Lung (tissue), 12 donors: Measurements from ENCODE around the gene DUSP10. TPM values are rescaled to one million over a fixed set of nuclear protein-coding genes. Genes with fewer than 3 reads are reported as not detected.

Experiments used
- ATAC-seq: fragments of 200-7000 bp; cut with Tn5 transposase; one replicate; pipeline ENCODE4 v1.9.1; 2020; ENCODE audit warnings: moderate number of reproducible peaks; ENCODE audit not compliant: insufficient read depth, low FRiP score
- DNase-seq, 3 donors: peaks; one replicate each; pipeline ENCODE4 v3.0.0-alpha.2; 2013 to 2017
- H3K27ac ChIP-seq, 2 donors: one replicate each; pipeline ENCODE4 v1.5.1; 2013; ENCODE audit warnings: mild to moderate bottlenecking in 2 of 2, moderate library complexity in 2 of 2, control low read depth in 1 of 2, inconsistent platforms in 1 of 2, low read depth in 1 of 2, low read length in 1 of 2
- H3K27me3 ChIP-seq, 3 donors: one replicate each; pipeline ENCODE4 v1.5.1; 2013; ENCODE audit warnings: low read length in 2 of 3; ENCODE audit not compliant: control insufficient read depth in 3 of 3, insufficient read depth in 3 of 3
- H3K36me3 ChIP-seq, 4 donors: one replicate each; pipeline ENCODE4 v1.5.1; 2013; ENCODE audit warnings: low read length in 4 of 4, mild to moderate bottlenecking in 1 of 4, moderate library complexity in 1 of 4; ENCODE audit not compliant: control insufficient read depth in 4 of 4, insufficient read depth in 4 of 4
- H3K4me1 ChIP-seq, 5 donors: one replicate each; pipeline ENCODE4 v1.5.1; 2013; ENCODE audit warnings: low read length in 5 of 5, mild to moderate bottlenecking in 2 of 5, moderate library complexity in 1 of 5; ENCODE audit not compliant: control insufficient read depth in 5 of 5, insufficient read depth in 5 of 5
- H3K4me3 ChIP-seq: one replicate; pipeline ENCODE4 v1.5.1; 2013; ENCODE audit warnings: mild to moderate bottlenecking, control low read depth, moderate library complexity
- H3K9ac ChIP-seq, 2 donors: one replicate each; pipeline ENCODE4 v1.5.1; 2013; ENCODE audit warnings: low read length in 2 of 2, control low read depth in 1 of 2; ENCODE audit not compliant: insufficient read depth in 1 of 2
- H3K9me3 ChIP-seq, 4 donors: one replicate each; pipeline ENCODE4 v1.5.1; 2013; ENCODE audit warnings: low read length in 3 of 4, mild to moderate bottlenecking in 1 of 4, moderate library complexity in 1 of 4; ENCODE audit not compliant: control insufficient read depth in 4 of 4, insufficient read depth in 3 of 4
- WGBS, 2 donors: extraction: QIAGEN DNeasy Blood & Tissue Kit; methylation state at CpG; one replicate each; pipeline ENCODE4 v1.1.7; 2013; 5-methylcytosine and 5-hydroxymethylcytosine counted together
- polyA plus RNA-seq, 2 donors: library from polyadenylated mRNA; stranded (reverse); fragments of 200-250 nt; gene quantifications; one replicate each; pipeline ENCODE4 v1.2.1, GENCODE V29; 2013
- total RNA-seq, 2 donors: library from RNA; depleted of rRNA in 1 of 2; stranded (reverse); fragments of >200 nt in 1 of 2; gene quantifications; one replicate each; pipeline ENCODE4 v1.2.1, GENCODE V29; 2014 to 2021
- TF ChIP-seq, protein P1 (sequence below): IDR thresholded peaks from 2 replicates; pipeline ENCODE4 v1.5.1; 2012; ENCODE audit warnings: mild to moderate bottlenecking; ENCODE audit errors: control extremely low read depth, extremely low read depth
- donor health status: control.
- donor health status: control.
- donor health status: Bipolar disorder and iron deficiency.
- donor health status: healthy.
- donor health status: DM: yes; HTN: yes; CAD: no.

Gene DUSP10
- total and polyA plus RNA-seq, 4 donors: 5.3 to 17.2 (median 11.5) TPM

DNA sequence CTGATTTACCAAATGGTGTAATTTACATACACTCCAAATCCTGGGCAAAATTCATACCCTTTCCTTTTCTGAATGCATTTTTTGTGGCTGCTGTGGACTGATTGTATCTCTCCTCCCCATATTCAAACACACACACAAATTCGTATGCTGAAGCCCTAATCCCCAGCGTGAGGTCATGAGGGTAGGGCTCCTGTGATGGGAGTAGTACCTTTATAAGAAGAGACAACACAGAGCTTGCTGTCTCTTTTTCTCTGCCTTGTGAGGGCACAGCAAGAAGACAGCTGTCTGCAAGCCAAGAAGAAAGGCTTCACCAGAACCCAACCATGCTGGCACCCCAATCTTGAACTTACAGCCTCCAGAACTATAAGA, 24.4 kb downstream of the DUSP10 start:
- Histone ChIP-seq H3K27ac (no peak overlapping the region), H3K4me3 (no peak overlapping the region), H3K27me3 (no peaks in the 10 kb centered on the region), H3K4me1 (peaks cover 7 to 53% (median 14%) of the 10 kb centered on the region in 5 donors), H3K9me3 (no peaks in the 10 kb centered on the region), H3K36me3 (no peaks in the 10 kb centered on the region), H3K9ac (no peak overlapping the region)
- DNase-seq: no peak
- TF ChIP-seq, protein P1, sequence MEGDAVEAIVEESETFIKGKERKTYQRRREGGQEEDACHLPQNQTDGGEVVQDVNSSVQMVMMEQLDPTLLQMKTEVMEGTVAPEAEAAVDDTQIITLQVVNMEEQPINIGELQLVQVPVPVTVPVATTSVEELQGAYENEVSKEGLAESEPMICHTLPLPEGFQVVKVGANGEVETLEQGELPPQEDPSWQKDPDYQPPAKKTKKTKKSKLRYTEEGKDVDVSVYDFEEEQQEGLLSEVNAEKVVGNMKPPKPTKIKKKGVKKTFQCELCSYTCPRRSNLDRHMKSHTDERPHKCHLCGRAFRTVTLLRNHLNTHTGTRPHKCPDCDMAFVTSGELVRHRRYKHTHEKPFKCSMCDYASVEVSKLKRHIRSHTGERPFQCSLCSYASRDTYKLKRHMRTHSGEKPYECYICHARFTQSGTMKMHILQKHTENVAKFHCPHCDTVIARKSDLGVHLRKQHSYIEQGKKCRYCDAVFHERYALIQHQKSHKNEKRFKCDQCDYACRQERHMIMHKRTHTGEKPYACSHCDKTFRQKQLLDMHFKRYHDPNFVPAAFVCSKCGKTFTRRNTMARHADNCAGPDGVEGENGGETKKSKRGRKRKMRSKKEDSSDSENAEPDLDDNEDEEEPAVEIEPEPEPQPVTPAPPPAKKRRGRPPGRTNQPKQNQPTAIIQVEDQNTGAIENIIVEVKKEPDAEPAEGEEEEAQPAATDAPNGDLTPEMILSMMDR: no peak
- ATAC-seq: no peak
- WGBS, 2 donors: 85 to 87% methylated on average over 2 of the region's 2 CpGs

DNA sequence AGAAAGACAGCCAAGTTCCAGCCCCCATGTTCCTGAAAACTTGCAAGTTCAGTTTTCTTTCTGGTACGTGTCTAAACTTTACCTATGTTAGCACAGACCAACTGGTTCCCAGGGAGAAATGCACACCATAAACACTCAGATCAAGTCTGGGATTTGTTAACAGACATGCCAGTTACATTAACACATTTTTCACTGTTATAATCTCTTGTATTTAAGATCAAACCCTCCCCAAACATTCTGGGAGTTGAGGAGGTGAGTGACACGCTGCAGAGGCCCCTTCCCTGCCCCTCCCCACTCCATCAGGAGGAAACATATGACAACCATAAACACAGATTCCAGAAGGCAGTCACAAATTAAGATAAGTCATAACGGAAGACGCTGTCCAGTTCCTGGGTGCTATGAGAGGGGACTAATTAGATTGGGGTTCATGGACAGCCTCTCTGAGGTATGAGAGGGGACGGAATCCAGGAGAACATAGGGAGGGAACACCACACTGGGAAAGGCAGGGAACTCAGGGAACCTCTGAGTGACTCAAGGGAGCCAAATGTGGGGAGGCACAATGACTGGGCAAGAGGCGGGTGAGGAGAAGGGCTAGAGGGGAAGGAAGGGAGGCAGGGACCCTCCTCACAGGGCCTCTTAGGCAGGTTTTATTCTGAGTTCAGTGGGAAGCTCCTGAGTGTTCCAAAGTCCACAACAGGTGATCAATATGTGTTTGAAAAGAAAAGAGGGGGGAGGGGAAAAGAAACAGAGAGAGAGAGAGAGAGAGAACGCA, 25.0 kb downstream of the DUSP10 start:
- 63 to 68% methylated on average over 7 of the region's 7 CpGs for WGBS, 2 donors
- peaks cover 7 to 56% (median 14%) of the 10 kb centered on the region in 5 donors for H3K4me1 ChIP-seq

DNA sequence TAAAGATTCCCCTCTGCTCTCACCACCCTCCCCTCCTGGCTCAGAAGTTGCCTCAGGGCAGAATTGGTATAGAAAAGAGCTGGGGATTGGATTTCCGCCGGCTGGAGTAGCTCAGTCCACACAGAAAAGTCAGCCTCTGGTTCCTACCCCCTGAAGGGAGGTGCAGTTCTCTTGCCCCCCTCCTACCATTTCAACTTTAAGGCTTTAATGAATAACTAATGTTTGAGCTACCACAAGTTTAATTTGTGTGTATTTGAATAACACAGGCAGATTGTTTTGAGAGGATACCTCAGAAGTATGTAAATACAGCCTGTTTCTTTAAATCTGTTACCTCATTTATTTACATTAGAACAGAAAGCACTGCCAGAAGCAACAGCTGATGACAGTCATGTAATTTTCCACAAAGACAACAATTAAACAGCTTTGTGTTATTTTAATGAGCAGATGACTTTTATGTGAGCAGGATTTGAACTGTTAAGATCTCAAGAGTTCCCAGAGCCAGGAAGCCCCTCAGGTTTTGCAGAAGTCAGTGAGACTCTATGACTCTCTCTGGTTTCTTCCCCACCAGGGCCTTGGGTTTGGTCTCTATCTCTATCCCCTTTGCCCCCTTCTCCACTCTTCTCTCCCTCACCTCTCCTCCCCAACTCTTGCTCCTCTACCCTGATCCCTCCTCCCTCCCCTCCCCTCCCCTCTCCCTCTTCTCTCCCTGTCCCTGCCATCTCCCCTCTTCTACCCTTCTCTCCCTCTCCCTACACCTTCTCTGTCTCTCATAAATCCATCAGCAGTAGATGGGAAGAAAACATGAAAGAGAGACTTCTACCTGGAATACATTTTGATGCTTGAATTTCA, 26.3 kb downstream of the DUSP10 start:
- Histone ChIP-seq H3K27ac (no peak overlapping the region), H3K27me3 (no peaks in the 10 kb centered on the region), H3K9ac (peak overlapping the region in 1 of 2 donors; percentile 39), H3K4me1 (peaks cover 5 to 68% (median 14%) of the 10 kb centered on the region in 5 donors), H3K36me3 (no peaks in the 10 kb centered on the region), H3K4me3 (no peak overlapping the region), H3K9me3 (no peaks in the 10 kb centered on the region)
- ATAC-seq (no peak), DNase-seq (peak; percentile 83 to 93 (median 93))
- TF ChIP-seq, protein P1: no peak
- WGBS, 2 donors: 72 to 80% methylated on average over 2 of the region's 2 CpGs

More for the DNA sequence above, 25.0 kb downstream of the DUSP10 start:
- H3K9ac ChIP-seq: no peak overlapping the region
- no peaks in the 10 kb centered on the region for H3K27me3 ChIP-seq
- H3K4me3 ChIP-seq: no peak overlapping the region
- no peak overlapping the region for H3K27ac ChIP-seq
- peak in 1 of 3 donors; percentile 40 for DNase-seq
- TF ChIP-seq, protein P1: no peak
- no peaks in the 10 kb centered on the region for H3K9me3 ChIP-seq
- ATAC-seq: no peak
- no peaks in the 10 kb centered on the region for H3K36me3 ChIP-seq
